Effector memory CD8-positive, alpha-beta T cell (primary cell): Measurements from ENCODE around the gene ATG4B.
"Not testable (repeated sequence)": the region's sequence is repeated elsewhere in the genome, so short reads cannot be mapped to it uniquely, and the experiment has no call there.

ENCODE experiments used
- ATAC-seq: fragments of 150-1000 bp; cut with Tn5 transposase; replicated peaks from 2 replicates; pipeline ENCODE4 v1.10.0; 2021; ENCODE audit warnings: mild to moderate bottlenecking, moderate library complexity
- DNase-seq, 3 experiments: peaks; one replicate each; pipeline ENCODE4 v3.0.0; 2021
- H3K27ac Mint-ChIP-seq, 2 donors: one replicate each; pipeline ENCODE4 v1.8.0; 2022; ENCODE audit warnings: mild to moderate bottlenecking in 2 of 2, mixed read lengths in 2 of 2, moderate library complexity in 2 of 2
- H3K27me3 Mint-ChIP-seq, 2 donors: one replicate each; pipeline ENCODE4 v1.8.0; 2022; ENCODE audit warnings: mixed read lengths in 2 of 2
- H3K36me3 Mint-ChIP-seq: one replicate; pipeline ENCODE4 v1.8.0; 2022; ENCODE audit warnings: mild to moderate bottlenecking, moderate library complexity, mixed read lengths; ENCODE audit not compliant: insufficient read depth
- H3K4me1 Mint-ChIP-seq, 2 donors: one replicate each; pipeline ENCODE4 v1.8.0; 2022; ENCODE audit warnings: low read depth in 2 of 2, mixed read lengths in 2 of 2
- H3K4me3 Mint-ChIP-seq, 2 donors: one replicate each; pipeline ENCODE4 v1.8.0; 2022; ENCODE audit warnings: mild to moderate bottlenecking in 2 of 2, mixed read lengths in 2 of 2, moderate library complexity in 2 of 2
- H3K9me3 Mint-ChIP-seq, 2 donors: one replicate each; pipeline ENCODE4 v1.8.0; 2022; ENCODE audit warnings: mixed read lengths in 2 of 2
- total RNA-seq, 9 experiments: gene quantifications; one replicate each; lab custom pipeline; 2026; lab: John Stamatoyannopoulos, UW

The ATG4B gene
- 58.5 to 93.9 (median 82.4) reads per million in 9 experiments for total RNA-seq

GRCh38 chr2:241637018-241637794 is at the start of gene ATG4B, which contains the start of gene THAP4:
TSS of gene ATG4B (plus strand) at chr2:241637693. CDS start at chr2:241637715, 22 bp downstream.
TSS of gene THAP4 (minus strand) at chr2:241637158. CDS start at chr2:241637017, 141 bp downstream.
- Mint-ChIP-seq H3K36me3 (peaks cover 31% of the 10 kb centered on the region), H3K4me1 (peaks cover 41 to 43% of the 10 kb centered on the region in 2 donors), H3K27ac (peak within 1 kb of the TSS; percentile 58 to 90), H3K27me3 (no peaks in the 10 kb centered on the region), H3K9me3 (no peaks in the 10 kb centered on the region), H3K4me3 (peak within 1 kb of the TSS; percentile 76 to 89)
- DNase-seq (peak; percentile 64 to 71 (median 66)), ATAC-seq (peak; percentile 77)

GRCh38 chr2:241589863-241590262 is 47.6 kb upstream of the ATG4B start:
- not testable (repeated sequence) for ATAC-seq, H3K9me3 Mint-ChIP-seq, H3K4me1 Mint-ChIP-seq, H3K27me3 Mint-ChIP-seq, H3K4me3 Mint-ChIP-seq, DNase-seq, H3K36me3 Mint-ChIP-seq, H3K27ac Mint-ChIP-seq

- not testable (repeated sequence) for DNase-seq, H3K27ac Mint-ChIP-seq
These were observed 46.7 kb upstream of the ATG4B start for GRCh38 chr2:241590496-241591455.

GRCh38 chr2:241592126-241592845 is 45.2 kb upstream of the ATG4B start:
- Mint-ChIP-seq H3K27me3 (no peaks in the 10 kb centered on the region), H3K4me1 (peaks cover 0 to 3% of the 10 kb centered on the region in 2 donors), H3K4me3 (no peak overlapping the region), H3K9me3 (peaks cover 0 to under 1% of the 10 kb centered on the region in 2 donors), H3K27ac (no peak overlapping the region), H3K36me3 (peaks cover 5% of the 10 kb centered on the region)
- ATAC-seq (no peak), DNase-seq (no peak)

More at GRCh38 chr2:241590496-241591455, 46.7 kb upstream of the ATG4B start:
- H3K27me3 Mint-ChIP-seq, ATAC-seq, H3K9me3 Mint-ChIP-seq, H3K4me3 Mint-ChIP-seq, H3K4me1 Mint-ChIP-seq, H3K36me3 Mint-ChIP-seq: not testable (repeated sequence)

GRCh38 chr2:241593271-241593670 is 44.2 kb upstream of the ATG4B start:
- no peak overlapping the region for H3K27ac Mint-ChIP-seq
- no peak overlapping the region for H3K4me3 Mint-ChIP-seq
- ATAC-seq (no peak), DNase-seq (no peak)
- H3K27me3 Mint-ChIP-seq = no peaks in the 10 kb centered on the region
- H3K4me1 Mint-ChIP-seq = peaks cover 0 to 2% of the 10 kb centered on the region in 2 donors
- no peaks in the 10 kb centered on the region for H3K9me3 Mint-ChIP-seq
- peaks cover 10% of the 10 kb centered on the region for H3K36me3 Mint-ChIP-seq

GRCh38 chr2:241595600-241596140 is 41.8 kb upstream of the ATG4B start:
- Mint-ChIP-seq H3K4me3 (no peak overlapping the region), H3K27ac (no peak overlapping the region), H3K27me3 (no peaks in the 10 kb centered on the region), H3K36me3 (peaks cover 27% of the 10 kb centered on the region), H3K4me1 (peaks cover 0 to 3% of the 10 kb centered on the region in 2 donors), H3K9me3 (no peaks in the 10 kb centered on the region)
- DNase-seq (no peak), ATAC-seq (no peak)

GRCh38 chr2:241597561-241597960 is 39.9 kb upstream of the ATG4B start:
- no peak overlapping the region for H3K27ac Mint-ChIP-seq
- H3K4me1 Mint-ChIP-seq = peaks cover 0 to 3% of the 10 kb centered on the region in 2 donors
- H3K27me3 Mint-ChIP-seq = no peaks in the 10 kb centered on the region
- H3K36me3 Mint-ChIP-seq = peaks cover 34% of the 10 kb centered on the region
- ATAC-seq = no peak
- no peak overlapping the region for H3K4me3 Mint-ChIP-seq
- DNase-seq = no peak
- no peaks in the 10 kb centered on the region for H3K9me3 Mint-ChIP-seq

GRCh38 chr2:241598061-241598460 is 39.4 kb upstream of the ATG4B start:
- DNase-seq (no peak), ATAC-seq (no peak)
- H3K9me3 Mint-ChIP-seq = no peaks in the 10 kb centered on the region
- H3K27ac Mint-ChIP-seq = no peak overlapping the region
- no peak overlapping the region for H3K4me3 Mint-ChIP-seq
- peaks cover 36% of the 10 kb centered on the region for H3K36me3 Mint-ChIP-seq
- peaks cover 0 to 3% of the 10 kb centered on the region in 2 donors for H3K4me1 Mint-ChIP-seq
- no peaks in the 10 kb centered on the region for H3K27me3 Mint-ChIP-seq

GRCh38 chr2:241598487-241598886 is 39.0 kb upstream of the ATG4B start:
- no peak for ATAC-seq
- peaks cover 0 to 3% of the 10 kb centered on the region in 2 donors for H3K4me1 Mint-ChIP-seq
- peaks cover 38% of the 10 kb centered on the region for H3K36me3 Mint-ChIP-seq
- H3K27ac Mint-ChIP-seq = peak overlapping the region in 1 of 2 donors; percentile 10
- no peaks in the 10 kb centered on the region for H3K27me3 Mint-ChIP-seq
- no peak for DNase-seq
- no peak overlapping the region for H3K4me3 Mint-ChIP-seq
- no peaks in the 10 kb centered on the region for H3K9me3 Mint-ChIP-seq

- H3K4me1 Mint-ChIP-seq = peaks cover 0 to 3% of the 10 kb centered on the region in 2 donors
- ATAC-seq (no peak), DNase-seq (no peak)
- peak overlapping the region in 1 of 2 donors; percentile 54 for H3K27ac Mint-ChIP-seq
- no peaks in the 10 kb centered on the region for H3K9me3 Mint-ChIP-seq
- no peak overlapping the region for H3K4me3 Mint-ChIP-seq
- peaks cover 39% of the 10 kb centered on the region for H3K36me3 Mint-ChIP-seq
- H3K27me3 Mint-ChIP-seq = no peaks in the 10 kb centered on the region
These were observed 37.9 kb upstream of the ATG4B start for GRCh38 chr2:241599615-241600014.

- ATAC-seq (no peak), DNase-seq (no peak)
- Mint-ChIP-seq H3K4me3 (no peak overlapping the region), H3K4me1 (peaks cover 0 to 3% of the 10 kb centered on the region in 2 donors), H3K36me3 (peaks cover 51% of the 10 kb centered on the region), H3K27ac (no peak overlapping the region), H3K9me3 (no peaks in the 10 kb centered on the region), H3K27me3 (no peaks in the 10 kb centered on the region)
These were observed 35.7 kb upstream of the ATG4B start for GRCh38 chr2:241601841-241602240.

GRCh38 chr2:241602720-241603119 is 34.8 kb upstream of the ATG4B start:
- Mint-ChIP-seq H3K27me3 (no peaks in the 10 kb centered on the region), H3K36me3 (peaks cover 48% of the 10 kb centered on the region), H3K9me3 (no peaks in the 10 kb centered on the region), H3K4me1 (peaks cover 0 to 3% of the 10 kb centered on the region in 2 donors), H3K4me3 (no peak overlapping the region), H3K27ac (no peak overlapping the region)
- no peak for DNase-seq
- no peak for ATAC-seq
